ENCODE data around the gene MRPL49. TPM values are rescaled to one million over a fixed set of nuclear protein-coding genes. Genes with fewer than 3 reads are reported as not detected.
"Not testable (repeated sequence)": the region's sequence is repeated elsewhere in the genome, so short reads cannot be mapped to it uniquely, and the experiment has no call there.

MRPL49 gene
- polyA plus RNA-seq, 1 experiment, result 68.5 TPM

DNA sequence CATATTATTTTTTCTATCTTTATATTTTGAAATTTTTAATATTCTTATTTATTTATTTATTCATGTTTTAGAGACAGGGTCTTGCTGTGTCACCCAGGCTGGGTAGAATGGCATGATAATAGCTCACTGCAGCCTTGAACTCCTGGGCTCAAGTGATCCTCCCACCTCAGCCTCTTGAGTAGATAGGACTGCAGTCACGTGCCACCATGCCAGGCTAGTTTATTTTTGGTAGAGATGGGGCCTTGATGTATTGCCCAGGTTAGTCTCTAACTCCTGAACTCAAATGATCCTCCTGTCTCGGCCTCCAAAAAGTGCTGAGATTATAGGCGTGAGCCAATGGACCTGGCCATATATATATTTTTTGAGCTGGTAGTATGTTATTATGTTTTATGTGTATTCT, 45.5 kb downstream of the MRPL49 start:
- no peak for DNase-seq (ENCODE audit: low read depth)
- ChIA-PET CTCF (no interaction called here), POLR2A (no interaction called here)
- TF ChIP-seq, protein P1, sequence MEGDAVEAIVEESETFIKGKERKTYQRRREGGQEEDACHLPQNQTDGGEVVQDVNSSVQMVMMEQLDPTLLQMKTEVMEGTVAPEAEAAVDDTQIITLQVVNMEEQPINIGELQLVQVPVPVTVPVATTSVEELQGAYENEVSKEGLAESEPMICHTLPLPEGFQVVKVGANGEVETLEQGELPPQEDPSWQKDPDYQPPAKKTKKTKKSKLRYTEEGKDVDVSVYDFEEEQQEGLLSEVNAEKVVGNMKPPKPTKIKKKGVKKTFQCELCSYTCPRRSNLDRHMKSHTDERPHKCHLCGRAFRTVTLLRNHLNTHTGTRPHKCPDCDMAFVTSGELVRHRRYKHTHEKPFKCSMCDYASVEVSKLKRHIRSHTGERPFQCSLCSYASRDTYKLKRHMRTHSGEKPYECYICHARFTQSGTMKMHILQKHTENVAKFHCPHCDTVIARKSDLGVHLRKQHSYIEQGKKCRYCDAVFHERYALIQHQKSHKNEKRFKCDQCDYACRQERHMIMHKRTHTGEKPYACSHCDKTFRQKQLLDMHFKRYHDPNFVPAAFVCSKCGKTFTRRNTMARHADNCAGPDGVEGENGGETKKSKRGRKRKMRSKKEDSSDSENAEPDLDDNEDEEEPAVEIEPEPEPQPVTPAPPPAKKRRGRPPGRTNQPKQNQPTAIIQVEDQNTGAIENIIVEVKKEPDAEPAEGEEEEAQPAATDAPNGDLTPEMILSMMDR (IDR thresholded peaks at IDR 0.05; ENCODE audit: insufficient read depth, low read depth, low read length), result no peak
- no peaks in the 10 kb centered on the region for H3K27me3 ChIP-seq (ENCODE audit: control insufficient read depth, insufficient read depth, low read length)
- no peak overlapping the region for H3K4me3 ChIP-seq (ENCODE audit: low read depth, low read length)
- H3K36me3 ChIP-seq (ENCODE audit: control insufficient read depth, insufficient read depth, low read length), result no peaks in the 10 kb centered on the region

DNA sequence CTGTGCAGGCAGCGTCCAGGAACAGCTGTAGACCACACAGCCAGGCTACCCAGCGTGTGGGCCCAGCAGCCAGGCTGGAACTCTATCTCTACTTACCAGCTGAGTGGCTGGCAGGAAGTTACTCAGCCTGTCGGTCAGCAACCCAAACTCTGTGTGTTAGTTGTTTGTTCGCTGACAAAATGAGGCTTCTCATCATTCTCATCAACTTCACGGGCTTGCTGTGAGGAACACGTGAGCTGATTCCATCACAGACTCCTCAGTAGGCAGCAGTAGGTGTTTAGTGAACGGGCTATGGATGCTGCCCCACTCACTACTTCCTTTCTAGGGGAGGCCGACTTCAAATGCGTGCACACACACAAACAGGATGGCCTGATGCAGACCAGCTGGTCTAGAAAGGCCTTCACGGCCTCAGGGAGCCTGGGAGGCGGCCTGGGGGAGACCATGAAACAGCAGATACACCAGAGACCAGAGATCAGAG, 47.1 kb downstream of the MRPL49 start:
- ChIA-PET CTCF (interaction anchor here (0.8 to 2.3 kb wide), 3 partner anchors 12 to 52 kb away, joined by 3 to 14 read pairs (median 3); partner anchors contain the start of genes CAPN1 and ZNHIT2), POLR2A (no interaction called here)
- Histone ChIP-seq H3K36me3 (ENCODE audit: control insufficient read depth, insufficient read depth, low read length) (no peaks in the 10 kb centered on the region), H3K4me3 (ENCODE audit: low read depth, low read length) (no peak overlapping the region), H3K27me3 (ENCODE audit: control insufficient read depth, insufficient read depth, low read length) (no peaks in the 10 kb centered on the region)
- TF ChIP-seq, protein P1 (IDR thresholded peaks at IDR 0.05; ENCODE audit: insufficient read depth, low read depth, low read length), result no peak
- no peak for DNase-seq (ENCODE audit: low read depth)

DNA sequence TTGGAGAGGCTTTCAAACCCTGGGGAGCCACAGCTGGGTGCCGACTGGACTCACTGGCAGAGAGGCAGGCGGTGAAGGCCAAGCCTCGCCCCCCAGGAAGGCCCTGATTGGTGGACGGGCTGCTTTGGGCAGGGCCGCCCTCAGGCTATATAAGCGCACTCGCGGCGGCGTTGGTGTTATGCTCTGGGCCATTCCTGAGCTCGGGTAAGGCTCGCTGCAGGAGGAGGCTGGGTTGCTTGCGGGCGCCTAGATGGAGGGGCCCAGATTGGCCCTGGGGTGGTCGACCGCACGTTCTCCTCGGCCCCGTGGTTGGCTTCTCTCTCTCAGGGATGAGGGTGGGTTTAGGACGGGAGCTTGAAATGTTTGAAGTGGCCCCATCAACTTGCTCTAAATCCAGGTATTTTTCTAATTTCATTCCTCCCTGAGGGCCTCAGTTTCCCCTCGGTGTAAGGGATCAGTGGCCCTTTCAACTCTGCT, 48.0 kb downstream of the MRPL49 start, which contains the start of gene SPDYC:
Gene SPDYC, plus strand, starts transcription at position 176 of the 477 bp plus-strand sequence. CDS start 1,125 bp downstream, outside the sequence.
- CTCF ChIA-PET, result interaction anchor here (2.3 kb wide), 1 partner anchor 11 kb away, joined by 14 read pairs; the partner anchor contains the start of gene CAPN1
- TF ChIP-seq, protein P1 (IDR thresholded peaks at IDR 0.05; ENCODE audit: insufficient read depth, low read depth, low read length), result no peak
- no peak within 1 kb of the TSS for H3K4me3 ChIP-seq (ENCODE audit: low read depth, low read length)
- POLR2A ChIA-PET, result no interaction called here
- no peaks in the 10 kb centered on the region for H3K36me3 ChIP-seq (ENCODE audit: control insufficient read depth, insufficient read depth, low read length)
- no peak for DNase-seq (ENCODE audit: low read depth)
- H3K27me3 ChIP-seq (ENCODE audit: control insufficient read depth, insufficient read depth, low read length), result no peaks in the 10 kb centered on the region

DNA sequence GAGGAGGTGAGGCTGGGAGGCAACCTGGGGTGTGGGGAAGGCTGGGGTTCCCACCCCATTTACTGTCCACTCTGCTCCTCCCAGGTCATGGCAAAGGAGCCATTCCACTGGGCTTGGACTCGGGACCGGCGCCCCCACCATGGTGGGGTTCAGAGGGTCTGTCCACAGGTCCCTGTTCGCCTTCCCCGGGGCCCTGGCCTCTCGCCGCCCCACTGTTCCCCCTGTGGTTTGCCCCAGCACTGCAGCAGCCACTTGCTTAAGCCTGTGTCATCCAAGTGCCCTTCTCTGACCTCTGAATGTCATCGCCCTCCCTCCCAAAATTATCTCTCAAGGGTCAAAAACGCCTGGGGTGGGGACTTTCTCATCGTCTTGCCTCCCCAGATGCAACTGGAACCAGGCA, 50.5 kb downstream of the MRPL49 start:
- POLR2A ChIA-PET, result no interaction called here
- H3K36me3 ChIP-seq (ENCODE audit: control insufficient read depth, insufficient read depth, low read length), result no peaks in the 10 kb centered on the region
- CTCF ChIA-PET, result interaction anchor here (0.8 kb wide), 1 partner anchor 62 kb away, joined by 3 read pairs; no protein-coding TSS in a partner anchor
- H3K27me3 ChIP-seq (ENCODE audit: control insufficient read depth, insufficient read depth, low read length), result no peaks in the 10 kb centered on the region
- no peak overlapping the region for H3K4me3 ChIP-seq (ENCODE audit: low read depth, low read length)
- no peak for DNase-seq (ENCODE audit: low read depth)
- TF ChIP-seq, protein P1 (IDR thresholded peaks at IDR 0.05; ENCODE audit: insufficient read depth, low read depth, low read length), result no peak

DNA sequence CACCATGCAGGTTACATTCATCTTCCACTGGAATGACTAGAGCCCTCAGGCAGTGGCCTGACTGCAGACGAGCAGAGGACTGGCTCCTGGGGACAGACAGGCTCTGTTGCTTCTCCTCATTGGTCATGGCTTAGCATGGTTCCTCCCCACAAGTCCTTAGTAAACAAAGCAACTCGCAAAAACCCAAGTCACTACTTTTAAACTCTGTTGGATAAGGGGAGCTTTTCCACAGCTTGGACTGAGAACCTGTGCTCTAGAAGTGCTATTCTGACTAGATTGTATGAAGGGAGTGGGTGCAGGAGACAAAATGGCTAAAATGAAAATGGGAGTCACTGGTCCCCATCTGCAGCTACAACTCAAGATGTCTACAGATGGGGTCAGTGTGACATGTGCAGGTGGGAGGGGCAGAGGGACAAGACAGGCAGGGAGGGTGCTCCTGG, 52.5 kb downstream of the MRPL49 start:
- CTCF ChIA-PET, result interaction anchor here (1.1 kb wide), 1 partner anchor 324 kb away, joined by 3 read pairs; no protein-coding TSS in a partner anchor
- H3K36me3 ChIP-seq (ENCODE audit: control insufficient read depth, insufficient read depth, low read length); H3K4me3 ChIP-seq (ENCODE audit: low read depth, low read length); POLR2A ChIA-PET; H3K27me3 ChIP-seq (ENCODE audit: control insufficient read depth, insufficient read depth, low read length); DNase-seq (ENCODE audit: low read depth): not testable (repeated sequence)

Small RNA genes within 50 kb of the gene (small RNA-seq; reads per million reads assigned to genes)
- gene HIGD1AP10 (ENCODE audit: insufficient read length, low read depth, low replicate concordance), result not detected
- gene PDCL2P2 (ENCODE audit: insufficient read length, low read depth, low replicate concordance), result not detected
- not detected for gene RNU2-23P (ENCODE audit: insufficient read length, low read depth, low replicate concordance)

Other genes starting within 250 kb of the MRPL49 start
- 95.3 and 191 TPM in 2 replicates for gene EHD1, start 243.7 kb upstream of the MRPL49 start, polyA plus RNA-seq (2011; rRNA removed)
- 3.7 and 7.0 TPM in 2 replicates for gene ATG2A, start 205.1 kb upstream of the MRPL49 start, polyA plus RNA-seq (2011; rRNA removed)
- 16.0 and 18.5 TPM in 2 replicates for gene PPP2R5B, start 197.6 kb upstream of the MRPL49 start, polyA plus RNA-seq (2011; rRNA removed)
- gene GPHA2, start 186.4 kb upstream of the MRPL49 start, polyA plus RNA-seq (2011; rRNA removed), result not detected in 2 replicates
- not detected in 2 replicates for gene MAJIN, start 150.2 kb upstream of the MRPL49 start, polyA plus RNA-seq (2011; rRNA removed)
- gene BATF2, start 125.3 kb upstream of the MRPL49 start, polyA plus RNA-seq (2011; rRNA removed), result 1.1 and 1.5 TPM in 2 replicates
- 117 and 141 TPM in 2 replicates for gene ARL2, start 108.2 kb upstream of the MRPL49 start, polyA plus RNA-seq (2011; rRNA removed)
- 8.3 and 15.3 TPM in 2 replicates for gene SNX15, start 94.9 kb upstream of the MRPL49 start, polyA plus RNA-seq (2011; rRNA removed)
- gene SAC3D1, start 81.1 kb upstream of the MRPL49 start, polyA plus RNA-seq (2011; rRNA removed), result 5.9 and 7.3 TPM in 2 replicates
- gene NAALADL1, start 63.8 kb upstream of the MRPL49 start, polyA plus RNA-seq (2011; rRNA removed), result 25.4 and 38.7 TPM in 2 replicates
- 10.7 and 11.9 TPM in 2 replicates for gene CDCA5, start 38.3 kb upstream of the MRPL49 start, polyA plus RNA-seq (2011; rRNA removed)
- 41.7 and 91.8 TPM in 2 replicates for gene ZFPL1, start 38.1 kb upstream of the MRPL49 start, polyA plus RNA-seq (2011; rRNA removed)
- gene VPS51, start 26.1 kb upstream of the MRPL49 start, polyA plus RNA-seq (2011; rRNA removed), result 61.8 and 86.2 TPM in 2 replicates
- 5.0 and 8.2 TPM in 2 replicates for gene TM7SF2, start 10.4 kb upstream of the MRPL49 start, polyA plus RNA-seq (2011; rRNA removed)
- 3.6 and 4.6 TPM in 2 replicates for gene ZNHIT2, start 4.6 kb upstream of the MRPL49 start, polyA plus RNA-seq (2011; rRNA removed)
- gene FAU, start 187 bp upstream of the MRPL49 start, polyA plus RNA-seq (2011; rRNA removed), result 474 and 610 TPM in 2 replicates
- 13.3 and 33.4 TPM in 2 replicates for gene SYVN1, start 12.2 kb downstream of the MRPL49 start, polyA plus RNA-seq (2011; rRNA removed)
- not detected in 2 replicates for gene SPDYC, start 47.9 kb downstream of the MRPL49 start, polyA plus RNA-seq (2011; rRNA removed)
- gene CAPN1, start 59.6 kb downstream of the MRPL49 start, polyA plus RNA-seq (2011; rRNA removed), result 75.4 and 181 TPM in 2 replicates
- gene POLA2, start 139.6 kb downstream of the MRPL49 start, polyA plus RNA-seq (2011; rRNA removed), result 11.8 and 14.5 TPM in 2 replicates
- 11.7 and 23.2 TPM in 2 replicates for gene CDC42EP2, start 192.5 kb downstream of the MRPL49 start, polyA plus RNA-seq (2011; rRNA removed)
- gene DPF2, start 211.5 kb downstream of the MRPL49 start, polyA plus RNA-seq (2011; rRNA removed), result 29.5 and 45.2 TPM in 2 replicates
- 0.04 and 0.06 TPM in 2 replicates for gene TIGD3, start 232.4 kb downstream of the MRPL49 start, polyA plus RNA-seq (2011; rRNA removed)